ENCODE data around the gene B3GAT1.

Gene B3GAT1

GRCh38 chr11:134441706-134442105, 29.7 kb upstream of the B3GAT1 start:
- DNase-seq (ENCODE audit: low spot score) = no peak

GRCh38 chr11:134441281-134441680, 29.2 kb upstream of the B3GAT1 start:
- no peak for DNase-seq (ENCODE audit: low spot score)

- DNase-seq (ENCODE audit: low spot score) = no peak
Observed at GRCh38 chr11:134440851-134441250, 28.8 kb upstream of the B3GAT1 start.

GRCh38 chr11:134438542-134439537, 26.8 kb upstream of the B3GAT1 start:
- peak; percentile 57 for DNase-seq (ENCODE audit: low spot score)

- no peak for DNase-seq (ENCODE audit: low spot score)
Observed at GRCh38 chr11:134437821-134438220, 25.8 kb upstream of the B3GAT1 start.

- no peak for DNase-seq (ENCODE audit: low spot score)
Observed at GRCh38 chr11:134436781-134437180, 24.7 kb upstream of the B3GAT1 start.

- no peak for DNase-seq (ENCODE audit: low spot score)
Observed at GRCh38 chr11:134433806-134434205, 21.8 kb upstream of the B3GAT1 start.

GRCh38 chr11:134433251-134433650, 21.2 kb upstream of the B3GAT1 start:
- peak; percentile 44 for DNase-seq (ENCODE audit: low spot score)

- peak; percentile 61 for DNase-seq (ENCODE audit: low spot score)
Observed at GRCh38 chr11:134432776-134433175, 20.7 kb upstream of the B3GAT1 start.

GRCh38 chr11:134429106-134429505, 17.1 kb upstream of the B3GAT1 start:
- DNase-seq (ENCODE audit: low spot score) = no peak

- DNase-seq (ENCODE audit: low spot score) = peak; percentile 65
Observed at GRCh38 chr11:134425816-134426536, 13.9 kb upstream of the B3GAT1 start.

GRCh38 chr11:134425413-134425812, 13.4 kb upstream of the B3GAT1 start:
- peak; percentile 64 for DNase-seq (ENCODE audit: low spot score)

- DNase-seq (ENCODE audit: low spot score) = no peak
Observed at GRCh38 chr11:134423106-134423505, 11.1 kb upstream of the B3GAT1 start.

- DNase-seq (ENCODE audit: low spot score) = peak; percentile 42
Observed at GRCh38 chr11:134417871-134418840, 6.1 kb upstream of the B3GAT1 start.

- no peak for DNase-seq (ENCODE audit: low spot score)
Observed at GRCh38 chr11:134416726-134417125, 4.7 kb upstream of the B3GAT1 start.

GRCh38 chr11:134414766-134415765, 3.0 kb upstream of the B3GAT1 start:
- DNase-seq (ENCODE audit: low spot score) = peak; percentile 87

GRCh38 chr11:134413826-134414731, 2.0 kb upstream of the B3GAT1 start:
- peak; percentile 53 for DNase-seq (ENCODE audit: low spot score)

GRCh38 chr11:134413043-134413825, 1.2 kb upstream of the B3GAT1 start:
- peak; percentile 19 for DNase-seq (ENCODE audit: low spot score)

GRCh38 chr11:134410766-134411165, 1.3 kb downstream of the B3GAT1 start:
- no peak for DNase-seq (ENCODE audit: low spot score)
